Epithelial cell of proximal tubule (primary cell): ENCODE data around the gene CAMTA1. TPM values are rescaled to one million over a fixed set of nuclear protein-coding genes. Genes with fewer than 3 reads are reported as not detected.

Experiments
- DNase-seq: peaks from one replicate; pipeline ENCODE4 v3.0.0-alpha.2; 2011; ENCODE audit warnings: low read depth
- H3K4me3 ChIP-seq: 2 replicates; pipeline ENCODE4 v1.5.1; 2011; ENCODE audit warnings: low read depth, mild to moderate bottlenecking, low read length
- total RNA-seq: library from RNA; depleted of rRNA; stranded (reverse); fragments of >200 nt; gene quantifications from 2 replicates; pipeline ENCODE4 v1.2.3, GENCODE V29; 2015
- TF ChIP-seq, protein P1 (sequence below): conservative IDR thresholded peaks from 2 replicates; pipeline ENCODE4 v1.5.1; 2012; ENCODE audit warnings: low read depth, mild to moderate bottlenecking, low read length

CAMTA1 gene
- total RNA-seq, 1 donor from 2014 or later: 79.2 TPM

GRCh38 chr1:6975331-6976043, 190.2 kb downstream of the CAMTA1 start:
- TF ChIP-seq, protein P1, sequence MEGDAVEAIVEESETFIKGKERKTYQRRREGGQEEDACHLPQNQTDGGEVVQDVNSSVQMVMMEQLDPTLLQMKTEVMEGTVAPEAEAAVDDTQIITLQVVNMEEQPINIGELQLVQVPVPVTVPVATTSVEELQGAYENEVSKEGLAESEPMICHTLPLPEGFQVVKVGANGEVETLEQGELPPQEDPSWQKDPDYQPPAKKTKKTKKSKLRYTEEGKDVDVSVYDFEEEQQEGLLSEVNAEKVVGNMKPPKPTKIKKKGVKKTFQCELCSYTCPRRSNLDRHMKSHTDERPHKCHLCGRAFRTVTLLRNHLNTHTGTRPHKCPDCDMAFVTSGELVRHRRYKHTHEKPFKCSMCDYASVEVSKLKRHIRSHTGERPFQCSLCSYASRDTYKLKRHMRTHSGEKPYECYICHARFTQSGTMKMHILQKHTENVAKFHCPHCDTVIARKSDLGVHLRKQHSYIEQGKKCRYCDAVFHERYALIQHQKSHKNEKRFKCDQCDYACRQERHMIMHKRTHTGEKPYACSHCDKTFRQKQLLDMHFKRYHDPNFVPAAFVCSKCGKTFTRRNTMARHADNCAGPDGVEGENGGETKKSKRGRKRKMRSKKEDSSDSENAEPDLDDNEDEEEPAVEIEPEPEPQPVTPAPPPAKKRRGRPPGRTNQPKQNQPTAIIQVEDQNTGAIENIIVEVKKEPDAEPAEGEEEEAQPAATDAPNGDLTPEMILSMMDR: no peak
- H3K4me3 ChIP-seq: no peak overlapping the region
- DNase-seq: no peak

DNA sequence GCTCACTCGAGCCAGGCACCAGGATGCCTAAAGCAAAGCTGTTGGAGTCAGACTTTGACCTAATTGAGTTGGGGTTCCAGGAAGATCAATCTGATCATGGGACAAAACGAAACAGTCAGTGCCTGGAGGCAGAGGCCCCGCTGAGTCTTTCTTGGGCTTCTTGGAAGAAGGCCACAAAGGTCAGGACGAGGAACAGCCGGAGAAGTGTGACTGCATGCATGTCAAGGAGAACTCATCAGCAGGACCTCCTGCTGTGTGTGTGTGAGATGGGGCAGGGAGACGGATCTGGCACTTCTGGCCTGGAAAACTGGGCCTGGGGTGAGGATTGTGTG, 190.8 kb downstream of the CAMTA1 start:
- no peak for DNase-seq
- TF ChIP-seq, protein P1: no peak
- no peak overlapping the region for H3K4me3 ChIP-seq

- TF ChIP-seq, protein P1: no peak
Observed at GRCh38 chr1:6979003-6979613, 193.9 kb downstream of the CAMTA1 start.

GRCh38 chr1:6981595-6981994, 196.3 kb downstream of the CAMTA1 start:
- H3K4me3 ChIP-seq: no peak overlapping the region
- TF ChIP-seq, protein P1: no peak
- no peak for DNase-seq

More at GRCh38 chr1:6979003-6979613, 193.9 kb downstream of the CAMTA1 start:
- DNase-seq: no peak
- H3K4me3 ChIP-seq: no peak overlapping the region

DNA sequence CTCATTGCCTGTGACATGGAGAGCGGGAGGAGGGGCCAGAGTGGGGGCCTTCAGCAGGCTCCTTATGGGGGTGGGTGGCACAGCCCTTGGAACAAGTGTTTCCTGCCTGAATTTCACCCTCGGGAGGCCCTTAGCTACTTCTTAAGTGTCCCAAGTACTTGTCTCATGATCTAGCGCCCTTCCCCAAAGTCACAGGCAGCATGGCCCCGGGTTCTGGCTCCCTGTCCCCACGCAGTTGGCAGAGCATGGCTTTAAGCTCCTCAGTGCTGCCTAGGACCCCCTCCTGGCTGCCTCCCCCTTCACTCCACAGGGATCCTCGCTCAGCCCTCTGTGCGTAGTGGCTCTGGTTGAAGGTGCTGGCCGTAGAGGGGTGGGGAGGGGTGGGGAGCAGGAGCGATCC, 197.2 kb downstream of the CAMTA1 start:
- TF ChIP-seq, protein P1: no peak
- no peak for DNase-seq
- H3K4me3 ChIP-seq: no peak overlapping the region

- TF ChIP-seq, protein P1: no peak
- no peak overlapping the region for H3K4me3 ChIP-seq
- no peak for DNase-seq
Observed at GRCh38 chr1:6982860-6983259, 197.6 kb downstream of the CAMTA1 start.

GRCh38 chr1:6984536-6984935, 199.3 kb downstream of the CAMTA1 start:
- no peak for DNase-seq
- TF ChIP-seq, protein P1: no peak
- H3K4me3 ChIP-seq: no peak overlapping the region
